GM21737 (cell line): ENCODE data around the gene PCARE.

Source experiments
- ATAC-seq: cut with Tn5 transposase; IDR thresholded peaks from one replicate; pipeline ENCODE4 v1.9.1; 2021; ENCODE audit warnings: mild to moderate bottlenecking, moderate library complexity; ENCODE audit not compliant: unreplicated experiment

The PCARE gene

GRCh38 chr2:29063646-29064345 is 10.5 kb downstream of the PCARE start:
- no peak for ATAC-seq

GRCh38 chr2:29063056-29063455 is 11.3 kb downstream of the PCARE start:
- no peak for ATAC-seq

GRCh38 chr2:29062371-29062770 is 12.0 kb downstream of the PCARE start:
- ATAC-seq: no peak

- no peak for ATAC-seq
These were observed 12.7 kb downstream of the PCARE start for GRCh38 chr2:29061616-29062015.

GRCh38 chr2:29061176-29061575 is 13.1 kb downstream of the PCARE start:
- ATAC-seq: no peak

GRCh38 chr2:29060441-29060840 is 13.9 kb downstream of the PCARE start:
- ATAC-seq: no peak

- ATAC-seq: no peak
These were observed 14.7 kb downstream of the PCARE start for GRCh38 chr2:29059624-29060023.

GRCh38 chr2:29057006-29057405 is 17.3 kb downstream of the PCARE start:
- no peak for ATAC-seq

- no peak for ATAC-seq
These were observed 17.9 kb downstream of the PCARE start for GRCh38 chr2:29056452-29056851.

- ATAC-seq: no peak
These were observed 18.7 kb downstream of the PCARE start for GRCh38 chr2:29055601-29056000.

- ATAC-seq: no peak
These were observed 19.9 kb downstream of the PCARE start for GRCh38 chr2:29054430-29054829.

GRCh38 chr2:29053670-29054400 is 20.5 kb downstream of the PCARE start:
- ATAC-seq: no peak

- no peak for ATAC-seq
These were observed 21.1 kb downstream of the PCARE start for GRCh38 chr2:29053223-29053622.

GRCh38 chr2:29052807-29053206 is 21.5 kb downstream of the PCARE start:
- no peak for ATAC-seq

- ATAC-seq: no peak
These were observed 22.6 kb downstream of the PCARE start for GRCh38 chr2:29051730-29052129.

- ATAC-seq: no peak
These were observed 23.7 kb downstream of the PCARE start for GRCh38 chr2:29050591-29050990.

- no peak for ATAC-seq
These were observed 27.1 kb downstream of the PCARE start for GRCh38 chr2:29047083-29047845.

- ATAC-seq: no peak
These were observed 28.0 kb downstream of the PCARE start for GRCh38 chr2:29046321-29046720.

GRCh38 chr2:29044459-29044858 is 29.9 kb downstream of the PCARE start:
- no peak for ATAC-seq

- no peak for ATAC-seq
These were observed 31.7 kb downstream of the PCARE start for GRCh38 chr2:29042561-29043075.

- no peak for ATAC-seq
These were observed 33.1 kb downstream of the PCARE start for GRCh38 chr2:29041161-29041660.
